CD4-positive, alpha-beta T cell treated with Interleukin-15 for 4 hours (primary cell): ENCODE results near the gene TMEM209.

ENCODE experiments used
- DNase-seq: peaks from one replicate; pipeline ENCODE4 v3.0.0-alpha.2; 2020; ENCODE audit warnings: low spot score

Gene TMEM209

GRCh38 chr7:130143334-130143732 is 61.9 kb downstream of the TMEM209 start:
- no peak for DNase-seq

DNA sequence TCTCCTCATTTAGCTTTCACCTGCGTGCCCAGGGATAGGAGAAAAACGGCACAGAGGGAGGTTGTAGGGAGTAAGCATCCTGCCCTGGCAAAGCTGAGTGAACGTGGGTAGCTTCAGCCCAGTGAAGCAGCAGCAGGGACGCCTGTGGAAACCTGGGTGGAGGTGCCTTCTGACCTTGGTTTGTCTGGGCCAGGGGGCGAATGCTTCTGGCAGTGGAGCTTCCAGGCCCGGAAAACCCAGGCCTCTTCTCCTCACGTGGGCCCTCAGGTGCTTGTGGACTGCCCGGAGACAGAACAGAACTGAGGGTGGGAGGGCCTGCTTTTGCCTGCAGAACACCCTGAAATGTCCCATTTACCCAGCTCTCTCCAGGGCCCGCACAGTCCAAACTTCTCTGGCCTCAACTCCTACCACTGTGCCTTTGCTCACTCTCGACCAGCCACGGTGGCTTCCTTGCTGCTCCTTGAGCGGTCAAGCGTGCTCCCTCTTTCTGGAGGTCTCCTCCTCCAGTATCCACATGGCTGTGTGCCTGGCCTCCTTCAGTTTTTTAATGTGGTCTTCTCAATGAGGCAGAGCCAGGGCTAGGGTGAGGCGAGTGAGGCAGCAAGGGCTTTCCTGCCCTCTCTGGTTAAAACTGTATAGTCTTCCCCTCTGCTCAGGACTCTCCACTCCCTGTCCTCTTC is 62.4 kb downstream of the TMEM209 start:
- DNase-seq, result no peak

DNA sequence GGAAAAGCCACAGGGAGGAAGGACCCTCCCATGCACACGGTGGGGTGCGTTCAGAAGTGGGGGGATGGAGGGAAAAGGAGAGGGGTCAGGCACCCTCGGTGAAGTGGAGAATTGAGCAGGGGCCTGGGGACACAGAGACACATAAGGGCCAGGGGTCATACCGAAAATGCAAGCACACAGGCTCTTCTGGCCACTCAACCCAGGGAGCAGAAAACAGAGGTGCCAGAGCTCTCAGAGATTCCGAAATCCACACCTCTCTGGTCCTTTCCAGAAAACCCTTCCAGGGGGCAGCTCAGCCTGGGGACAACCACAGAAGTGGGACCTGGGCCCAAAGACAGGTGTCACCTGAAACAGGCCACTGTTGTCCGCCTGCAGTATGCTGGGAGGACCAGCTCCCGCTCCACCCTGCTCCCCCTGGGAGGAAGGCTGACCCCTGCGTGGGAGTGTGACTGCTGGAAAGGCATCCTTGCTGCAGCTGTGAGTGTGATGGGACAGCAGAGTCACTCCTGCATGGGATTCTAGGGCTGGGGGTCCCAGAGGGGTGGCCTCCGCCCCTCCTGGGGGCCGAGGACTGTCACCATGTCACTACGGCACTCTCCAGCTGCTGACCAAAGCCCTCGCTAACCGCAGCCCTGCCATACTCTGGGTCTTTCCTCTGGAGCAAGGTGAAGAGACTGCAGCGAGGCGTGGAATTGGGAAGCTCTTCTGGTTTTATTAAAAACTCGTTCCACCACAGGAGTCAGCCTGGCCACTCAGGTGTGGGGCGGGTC is 63.1 kb downstream of the TMEM209 start:
- no peak for DNase-seq

- DNase-seq, result peak; percentile 32
Observed at GRCh38 chr7:130141161-130141883, 63.9 kb downstream of the TMEM209 start.

- no peak for DNase-seq
Observed at GRCh38 chr7:130140551-130141160, 64.5 kb downstream of the TMEM209 start.

DNA sequence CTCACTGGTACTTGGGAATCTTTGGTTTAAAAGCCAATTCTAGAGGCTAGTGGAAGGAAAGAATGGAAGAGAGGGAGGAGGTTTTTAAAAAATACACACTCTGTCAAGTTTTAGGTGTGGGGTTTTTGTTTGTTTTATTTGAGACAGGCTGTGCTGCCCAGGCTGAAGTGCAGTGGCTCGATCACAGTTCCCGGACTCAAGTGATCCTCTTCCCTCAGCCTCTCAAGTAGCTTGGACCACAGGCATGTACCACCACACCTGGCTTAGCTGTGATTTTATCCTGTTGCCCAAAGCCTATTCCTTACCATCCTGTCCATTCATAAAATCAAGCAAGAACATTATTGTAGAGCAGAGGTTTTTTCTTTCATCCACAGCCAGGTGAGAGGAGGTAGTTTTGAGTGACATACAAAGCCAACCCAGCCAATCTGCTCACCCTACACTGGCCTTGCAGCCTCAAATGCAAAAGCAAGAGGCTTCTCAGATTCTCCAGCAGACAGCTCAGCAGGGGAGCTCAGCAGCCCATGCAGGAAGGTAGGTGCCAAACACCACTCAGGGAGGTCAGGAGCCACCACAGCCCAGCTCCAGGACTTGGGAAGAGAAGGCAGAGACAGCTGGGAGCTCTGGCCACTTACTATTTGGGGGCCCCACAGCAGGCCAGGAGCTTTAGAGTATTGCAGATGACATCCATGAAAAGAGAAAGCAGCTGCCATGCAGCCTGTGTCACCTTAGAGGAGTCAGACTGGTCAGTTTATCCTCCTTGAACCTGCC is 65.8 kb downstream of the TMEM209 start:
- no peak for DNase-seq

- no peak for DNase-seq
Observed at GRCh38 chr7:130137207-130137606, 68.0 kb downstream of the TMEM209 start.

- DNase-seq, result no peak
Observed at GRCh38 chr7:130136579-130137167, 68.5 kb downstream of the TMEM209 start.

DNA sequence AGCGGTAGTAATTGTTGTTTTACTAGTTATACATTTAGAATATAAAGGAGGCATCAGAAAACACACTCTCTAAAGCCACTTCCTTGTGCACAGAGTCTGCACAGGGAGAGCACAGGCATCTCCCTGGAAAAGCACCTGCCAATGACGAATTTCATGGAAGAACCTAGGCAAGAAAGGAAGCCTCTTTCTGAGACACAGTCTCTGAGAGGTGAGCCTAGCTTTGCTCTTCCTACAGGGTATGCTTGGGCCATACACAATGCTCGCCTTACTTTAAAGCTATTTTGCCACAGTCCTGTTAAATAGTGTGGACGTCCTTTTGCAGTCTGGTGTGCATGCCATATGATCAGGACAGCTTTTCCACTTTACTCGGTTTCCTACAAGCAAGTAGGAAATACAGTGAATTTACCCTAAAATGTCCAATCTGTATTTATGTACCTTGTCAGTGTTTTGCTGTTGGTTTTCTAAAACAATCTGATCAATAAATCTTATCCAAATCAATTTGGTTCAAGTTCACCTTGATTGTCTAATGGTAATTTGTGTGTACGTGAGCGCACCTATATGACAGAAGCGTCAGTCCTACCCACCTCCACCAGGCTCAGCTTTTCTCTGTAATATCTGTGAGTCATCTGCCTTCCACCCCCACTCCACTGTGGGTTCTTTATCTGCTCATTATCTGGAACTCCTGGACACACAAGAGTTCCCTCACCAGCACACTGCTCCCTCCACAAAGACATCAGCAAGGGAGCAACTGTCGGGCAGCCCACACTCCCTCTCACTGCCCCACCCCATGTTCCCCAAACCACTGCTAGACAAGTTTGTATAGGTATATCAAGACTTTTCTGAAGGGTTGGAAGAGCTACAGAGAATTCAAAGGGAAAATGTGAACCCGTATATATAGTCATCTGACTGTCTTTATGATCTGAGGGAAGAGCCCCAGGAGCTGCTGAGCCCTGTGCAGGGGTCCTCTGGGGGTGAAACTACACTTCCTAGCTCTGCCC is 69.7 kb downstream of the TMEM209 start:
- no peak for DNase-seq

- DNase-seq, result no peak
Observed at GRCh38 chr7:130134726-130135125, 70.5 kb downstream of the TMEM209 start.

DNA sequence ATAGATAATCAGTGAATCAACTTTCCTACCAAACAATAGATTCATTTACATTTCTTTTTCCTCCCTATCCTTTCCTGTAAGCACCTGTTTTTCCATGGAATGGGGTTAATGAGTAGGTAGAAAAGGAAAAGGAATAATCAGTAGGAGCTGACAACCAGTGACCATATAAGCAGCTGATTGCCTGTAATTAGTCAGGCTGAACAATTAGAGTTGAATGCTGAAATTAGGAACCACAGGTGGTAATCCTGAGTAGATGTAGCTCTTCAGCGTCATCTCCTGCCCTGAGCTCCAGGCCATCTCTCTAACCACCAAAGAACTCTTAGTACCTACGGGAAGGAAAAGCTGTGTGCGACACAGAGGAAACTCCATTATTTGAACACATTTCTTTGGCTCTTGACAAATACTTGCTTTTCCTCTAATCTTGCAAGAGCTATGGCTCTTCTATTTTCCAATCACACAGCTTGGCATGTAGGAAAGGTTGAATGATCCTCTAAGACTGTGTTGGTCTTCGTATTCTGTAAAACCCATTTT is 71.0 kb downstream of the TMEM209 start:
- no peak for DNase-seq

DNA sequence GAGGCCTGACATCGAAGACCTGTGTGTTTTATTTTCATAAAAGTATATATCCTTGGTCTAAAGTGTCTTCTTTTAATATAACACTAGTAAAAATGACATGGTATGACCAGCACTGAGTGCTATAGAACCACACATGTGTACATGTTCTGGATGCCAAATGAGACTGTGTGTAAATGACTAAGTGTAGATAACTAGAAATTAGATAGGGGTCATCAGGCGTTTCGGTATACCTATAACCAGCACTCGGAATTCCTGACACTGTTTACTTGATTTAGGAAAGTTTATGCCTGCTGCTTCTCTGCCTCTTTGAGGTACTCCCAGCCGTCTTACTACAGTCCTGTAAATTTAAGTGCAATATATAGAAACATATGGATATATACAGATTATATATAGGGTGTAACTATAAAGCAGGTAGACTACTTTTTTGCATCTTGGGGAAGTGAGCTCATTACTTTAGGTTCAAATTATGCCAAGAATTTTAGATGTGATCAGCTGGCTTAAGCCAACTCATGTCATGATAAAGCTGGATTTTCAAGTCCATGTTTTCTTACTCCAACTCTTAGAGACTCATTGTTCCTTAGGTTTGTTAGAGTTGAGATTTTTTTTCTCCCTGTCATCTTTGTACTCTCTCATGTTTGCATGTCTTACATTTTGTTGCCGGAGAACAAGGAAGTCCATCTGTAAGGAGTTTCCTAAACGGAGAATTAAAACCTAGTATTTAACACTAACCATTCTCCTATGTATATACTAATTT is 72.0 kb downstream of the TMEM209 start:
- no peak for DNase-seq

GRCh38 chr7:130131964-130132875 is 73.0 kb downstream of the TMEM209 start:
- no peak for DNase-seq

DNA sequence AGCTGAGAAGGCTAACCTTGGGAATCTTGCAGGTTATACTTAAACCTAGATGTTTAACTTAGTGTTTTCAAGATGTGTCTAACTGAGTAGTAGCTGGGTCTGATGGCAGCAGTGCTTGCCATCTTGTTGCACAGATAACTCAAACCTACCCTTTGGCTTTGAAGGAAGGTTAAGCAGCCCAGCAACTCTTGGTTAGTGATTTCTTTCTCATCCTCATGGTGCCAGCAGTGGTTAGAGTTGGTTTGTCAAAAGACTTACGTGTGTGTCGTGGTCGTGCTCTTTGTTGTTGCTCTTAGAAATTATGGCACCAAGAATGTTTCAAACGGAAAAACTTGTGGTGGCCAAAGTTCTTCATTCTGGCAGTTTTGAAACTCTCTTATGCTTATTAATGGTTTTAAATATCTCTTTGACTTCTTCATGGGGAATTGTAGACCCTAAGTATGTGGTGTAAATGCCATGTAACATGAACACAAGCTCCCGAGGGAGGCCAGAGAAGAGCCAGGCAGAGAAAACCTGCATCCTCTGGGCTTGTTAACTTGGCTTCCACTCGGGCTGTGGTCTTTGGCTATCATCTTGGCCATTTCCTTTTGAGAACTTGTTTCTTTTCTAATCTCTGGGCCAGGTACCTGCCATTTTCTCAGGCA is 73.9 kb downstream of the TMEM209 start:
- DNase-seq, result no peak

- no peak for DNase-seq
Observed at GRCh38 chr7:130129011-130129411, 76.2 kb downstream of the TMEM209 start.

DNA sequence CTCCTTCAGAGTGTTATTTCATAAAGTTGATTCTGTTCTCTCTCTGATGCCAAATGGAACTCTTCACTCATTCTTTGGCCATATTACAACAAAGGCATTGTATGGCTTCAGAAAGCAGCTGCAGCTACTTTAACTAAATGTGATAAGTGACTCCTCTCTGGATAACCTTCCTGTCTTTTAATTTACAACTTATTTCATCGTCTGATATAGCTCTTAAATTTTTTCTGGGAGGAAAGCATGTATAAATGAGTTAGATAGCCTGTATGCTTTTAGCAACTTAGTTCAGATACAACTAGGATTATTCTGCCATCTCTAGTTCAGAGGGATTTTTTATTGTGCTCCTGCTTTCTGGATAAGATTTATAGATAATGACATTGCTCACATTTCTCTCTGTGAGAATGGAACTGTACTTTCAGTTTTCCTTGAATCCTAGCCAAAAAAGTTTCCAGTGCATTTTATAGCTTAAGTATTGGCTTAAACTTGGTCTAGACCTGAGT is 77.3 kb downstream of the TMEM209 start:
- no peak for DNase-seq

DNA sequence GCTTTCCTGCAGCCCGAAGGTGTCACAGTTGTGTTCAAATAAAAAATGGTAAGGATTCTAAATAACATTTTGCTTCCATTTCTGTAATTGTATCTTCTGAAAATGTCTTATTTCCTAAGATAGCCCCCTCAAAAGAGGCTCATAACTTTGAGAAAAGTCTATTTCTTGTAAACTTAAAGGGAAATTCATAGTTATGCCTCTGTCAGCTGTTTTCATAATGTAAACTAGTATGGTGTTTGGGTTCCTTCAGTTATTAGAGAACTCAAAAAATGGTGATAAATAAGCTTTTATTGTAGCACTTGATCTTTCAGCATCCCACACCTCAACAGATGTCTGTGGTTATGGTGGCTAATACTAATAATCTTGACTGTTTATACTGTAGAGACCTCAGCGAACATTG is 77.8 kb downstream of the TMEM209 start:
- DNase-seq, result no peak
